ENCODE measurements around the gene PCSK6. TPM values are rescaled to one million over a fixed set of nuclear protein-coding genes. Genes with fewer than 3 reads are reported as not detected.
"Not testable (repeated sequence)": the region's sequence is repeated elsewhere in the genome, so short reads cannot be mapped to it uniquely, and the experiment has no call there.

Gene PCSK6
- polyA plus RNA-seq, 1 donor from 2014 or later: 1.1 TPM

DNA sequence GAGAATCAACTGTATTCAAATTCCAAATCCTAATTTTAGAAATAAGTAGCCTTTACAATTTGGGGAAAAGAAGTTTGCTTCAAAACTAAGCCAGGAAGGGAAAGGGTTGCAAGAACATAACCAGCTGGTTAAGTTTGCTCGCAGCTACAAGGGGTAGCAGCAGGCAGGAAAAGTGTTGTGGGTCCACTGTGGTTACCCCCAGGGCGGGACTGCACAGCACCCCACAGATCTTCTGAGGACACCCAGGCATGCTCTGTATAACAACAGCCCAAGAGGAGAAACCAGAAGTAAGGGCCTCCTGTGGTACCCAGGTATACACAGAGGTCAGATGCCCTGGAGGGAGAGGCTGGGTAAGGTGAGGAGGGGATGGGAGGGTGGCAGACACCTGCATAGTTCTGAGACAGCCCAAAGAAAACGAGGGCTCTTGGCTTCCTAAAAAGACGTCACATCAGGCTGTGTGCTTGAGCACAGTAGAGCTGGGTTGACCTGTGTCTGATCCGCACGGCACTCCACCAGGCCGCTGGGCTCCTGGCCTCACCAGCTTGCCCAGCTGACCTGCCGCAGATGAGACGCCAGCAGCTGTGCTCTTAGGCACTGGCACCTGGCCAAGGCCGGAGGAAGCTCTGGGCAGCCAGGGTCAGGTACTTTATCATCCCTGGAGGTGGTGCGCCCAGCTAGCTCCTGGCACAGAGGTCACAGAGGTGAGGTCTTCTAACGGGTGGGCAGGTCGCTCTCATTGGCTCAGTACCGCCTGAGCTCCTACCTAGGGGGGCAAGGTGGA, 112.7 kb downstream of the PCSK6 start:
- Histone ChIP-seq H3K9me2 (ENCODE audit: insufficient read depth, low read length) (no peaks in the 10 kb centered on the region), H3K79me2 (replicated peaks; ENCODE audit: insufficient read depth, low read length) (no peaks in the 10 kb centered on the region), H3K27ac (ENCODE audit: low read length) (no peak overlapping the region), H3K9me3 (ENCODE audit: low read length) (no peaks in the 10 kb centered on the region), H3K36me3 (ENCODE audit: insufficient read depth, low read length) (no peaks in the 10 kb centered on the region), H3F3A (ENCODE audit: insufficient read depth, low read length, poor library complexity, severe bottlenecking) (no peaks in the 10 kb centered on the region), H3K9ac (ENCODE audit: low read length) (no peak overlapping the region), H4K20me1 (ENCODE audit: insufficient read depth) (no peaks in the 10 kb centered on the region), H2AFZ (ENCODE audit: low read depth, low read length) (no peak overlapping the region), H3K27me3 (ENCODE audit: insufficient read depth, low read depth, low read length) (no peaks in the 10 kb centered on the region), H3K4me2 (ENCODE audit: low read length) (no peak overlapping the region), H3K4me3 (ENCODE audit: low read length) (no peak overlapping the region)
- TF ChIP-seq, protein P1, sequence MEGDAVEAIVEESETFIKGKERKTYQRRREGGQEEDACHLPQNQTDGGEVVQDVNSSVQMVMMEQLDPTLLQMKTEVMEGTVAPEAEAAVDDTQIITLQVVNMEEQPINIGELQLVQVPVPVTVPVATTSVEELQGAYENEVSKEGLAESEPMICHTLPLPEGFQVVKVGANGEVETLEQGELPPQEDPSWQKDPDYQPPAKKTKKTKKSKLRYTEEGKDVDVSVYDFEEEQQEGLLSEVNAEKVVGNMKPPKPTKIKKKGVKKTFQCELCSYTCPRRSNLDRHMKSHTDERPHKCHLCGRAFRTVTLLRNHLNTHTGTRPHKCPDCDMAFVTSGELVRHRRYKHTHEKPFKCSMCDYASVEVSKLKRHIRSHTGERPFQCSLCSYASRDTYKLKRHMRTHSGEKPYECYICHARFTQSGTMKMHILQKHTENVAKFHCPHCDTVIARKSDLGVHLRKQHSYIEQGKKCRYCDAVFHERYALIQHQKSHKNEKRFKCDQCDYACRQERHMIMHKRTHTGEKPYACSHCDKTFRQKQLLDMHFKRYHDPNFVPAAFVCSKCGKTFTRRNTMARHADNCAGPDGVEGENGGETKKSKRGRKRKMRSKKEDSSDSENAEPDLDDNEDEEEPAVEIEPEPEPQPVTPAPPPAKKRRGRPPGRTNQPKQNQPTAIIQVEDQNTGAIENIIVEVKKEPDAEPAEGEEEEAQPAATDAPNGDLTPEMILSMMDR (IDR thresholded peaks at IDR 0.05; ENCODE audit: poor library complexity, severe bottlenecking): no peak
- no peak for TF ChIP-seq RAD21 (conservative IDR thresholded peaks at IDR 0.05)
- TF ChIP-seq POLR2AphosphoS5 (IDR thresholded peaks at IDR 0.05): no peak
- no peak for TF ChIP-seq EP300 (conservative IDR thresholded peaks at IDR 0.05; ENCODE audit: poor library complexity, severe bottlenecking)
- no peak for TF ChIP-seq EZH2 (IDR thresholded peaks at IDR 0.05; ENCODE audit: borderline replicate concordance, insufficient read depth, low read length, poor library complexity, severe bottlenecking)
- TF ChIP-seq, protein P2, sequence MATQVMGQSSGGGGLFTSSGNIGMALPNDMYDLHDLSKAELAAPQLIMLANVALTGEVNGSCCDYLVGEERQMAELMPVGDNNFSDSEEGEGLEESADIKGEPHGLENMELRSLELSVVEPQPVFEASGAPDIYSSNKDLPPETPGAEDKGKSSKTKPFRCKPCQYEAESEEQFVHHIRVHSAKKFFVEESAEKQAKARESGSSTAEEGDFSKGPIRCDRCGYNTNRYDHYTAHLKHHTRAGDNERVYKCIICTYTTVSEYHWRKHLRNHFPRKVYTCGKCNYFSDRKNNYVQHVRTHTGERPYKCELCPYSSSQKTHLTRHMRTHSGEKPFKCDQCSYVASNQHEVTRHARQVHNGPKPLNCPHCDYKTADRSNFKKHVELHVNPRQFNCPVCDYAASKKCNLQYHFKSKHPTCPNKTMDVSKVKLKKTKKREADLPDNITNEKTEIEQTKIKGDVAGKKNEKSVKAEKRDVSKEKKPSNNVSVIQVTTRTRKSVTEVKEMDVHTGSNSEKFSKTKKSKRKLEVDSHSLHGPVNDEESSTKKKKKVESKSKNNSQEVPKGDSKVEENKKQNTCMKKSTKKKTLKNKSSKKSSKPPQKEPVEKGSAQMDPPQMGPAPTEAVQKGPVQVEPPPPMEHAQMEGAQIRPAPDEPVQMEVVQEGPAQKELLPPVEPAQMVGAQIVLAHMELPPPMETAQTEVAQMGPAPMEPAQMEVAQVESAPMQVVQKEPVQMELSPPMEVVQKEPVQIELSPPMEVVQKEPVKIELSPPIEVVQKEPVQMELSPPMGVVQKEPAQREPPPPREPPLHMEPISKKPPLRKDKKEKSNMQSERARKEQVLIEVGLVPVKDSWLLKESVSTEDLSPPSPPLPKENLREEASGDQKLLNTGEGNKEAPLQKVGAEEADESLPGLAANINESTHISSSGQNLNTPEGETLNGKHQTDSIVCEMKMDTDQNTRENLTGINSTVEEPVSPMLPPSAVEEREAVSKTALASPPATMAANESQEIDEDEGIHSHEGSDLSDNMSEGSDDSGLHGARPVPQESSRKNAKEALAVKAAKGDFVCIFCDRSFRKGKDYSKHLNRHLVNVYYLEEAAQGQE (IDR thresholded peaks at IDR 0.05; ENCODE audit: borderline replicate concordance): no peak
- TF ChIP-seq MXI1 (conservative IDR thresholded peaks at IDR 0.05; ENCODE audit: poor library complexity, severe bottlenecking): no peak
- TF ChIP-seq SMC3 (conservative IDR thresholded peaks at IDR 0.05; ENCODE audit: poor library complexity): no peak
- no peak for TF ChIP-seq TAF1 (IDR thresholded peaks at IDR 0.05; ENCODE audit: low read depth)

DNA sequence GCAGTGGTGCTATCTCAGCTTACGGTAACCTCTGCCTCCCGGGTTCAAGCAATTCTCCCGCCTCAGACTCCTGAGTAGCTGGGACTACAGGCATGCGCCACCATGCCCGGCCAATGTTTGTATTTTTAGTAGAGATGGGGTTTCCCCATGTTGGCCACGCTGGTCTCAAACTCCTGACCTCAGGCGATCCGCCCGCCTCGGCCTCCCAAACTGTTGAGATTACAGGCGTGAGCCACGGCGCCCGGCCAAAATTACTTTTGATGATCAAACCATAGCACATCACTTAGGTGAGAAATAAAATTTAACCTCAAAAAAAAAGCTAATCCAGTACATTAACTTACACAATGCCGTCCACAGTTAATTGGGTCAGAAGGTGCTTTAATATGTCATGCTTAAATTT, 114.5 kb downstream of the PCSK6 start:
- H3K79me2 ChIP-seq (replicated peaks; ENCODE audit: insufficient read depth, low read length); H3F3A ChIP-seq (ENCODE audit: insufficient read depth, low read length, poor library complexity, severe bottlenecking); H3K9me2 ChIP-seq (ENCODE audit: insufficient read depth, low read length); H3K27ac ChIP-seq (ENCODE audit: low read length); H3K36me3 ChIP-seq (ENCODE audit: insufficient read depth, low read length); H3K4me2 ChIP-seq (ENCODE audit: low read length); H2AFZ ChIP-seq (ENCODE audit: low read depth, low read length); H3K9me3 ChIP-seq (ENCODE audit: low read length); H4K20me1 ChIP-seq (ENCODE audit: insufficient read depth); H3K9ac ChIP-seq (ENCODE audit: low read length); H3K27me3 ChIP-seq (ENCODE audit: insufficient read depth, low read depth, low read length); H3K4me3 ChIP-seq (ENCODE audit: low read length): not testable (repeated sequence)

Data from neural cell (in vitro differentiated cells).